Stimulated activated CD8-positive, alpha-beta memory T cell treated with anti-CD3 and anti-CD28 coated beads, Interleukin-15, amount 100 ng/mL, for 48 hours (primary cell): ENCODE data around the gene AAK1.
"Not testable (repeated sequence)": the region's sequence is repeated elsewhere in the genome, so short reads cannot be mapped to it uniquely, and the experiment has no call there.

Source experiments
- DNase-seq, 2 donors: peaks; one replicate each; pipeline ENCODE4 v3.0.0-alpha.2; 2020; ENCODE audit warnings: low read depth in 2 of 2

Gene AAK1

GRCh38 chr2:69572641-69573040 lies 70.9 kb downstream of the AAK1 start:
- DNase-seq = no peak

- no peak for DNase-seq
These were observed 72.3 kb downstream of the AAK1 start for GRCh38 chr2:69571189-69571588.

GRCh38 chr2:69570474-69570873 lies 73.1 kb downstream of the AAK1 start:
- no peak for DNase-seq

GRCh38 chr2:69567909-69568300 lies 75.6 kb downstream of the AAK1 start:
- no peak for DNase-seq

GRCh38 chr2:69567157-69567908 lies 76.2 kb downstream of the AAK1 start:
- DNase-seq = no peak

- DNase-seq = no peak
These were observed 76.9 kb downstream of the AAK1 start for GRCh38 chr2:69566669-69567068.

GRCh38 chr2:69565431-69565839 lies 78.1 kb downstream of the AAK1 start:
- peak; percentile 36 to 54 for DNase-seq

- DNase-seq = no peak
These were observed 78.9 kb downstream of the AAK1 start for GRCh38 chr2:69564604-69565003.

- DNase-seq = no peak
These were observed 80.5 kb downstream of the AAK1 start for GRCh38 chr2:69563021-69563420.

GRCh38 chr2:69561101-69561500 lies 82.4 kb downstream of the AAK1 start:
- no peak for DNase-seq

GRCh38 chr2:69560147-69560482 lies 83.4 kb downstream of the AAK1 start:
- no peak for DNase-seq

- DNase-seq = no peak
These were observed 83.9 kb downstream of the AAK1 start for GRCh38 chr2:69559442-69560146.

- DNase-seq = no peak
These were observed 87.5 kb downstream of the AAK1 start for GRCh38 chr2:69556008-69556407.

- no peak for DNase-seq
These were observed 88.6 kb downstream of the AAK1 start for GRCh38 chr2:69554981-69555380.

GRCh38 chr2:69554568-69554967 lies 89.0 kb downstream of the AAK1 start:
- no peak for DNase-seq

GRCh38 chr2:69553991-69554390 lies 89.5 kb downstream of the AAK1 start:
- no peak for DNase-seq

GRCh38 chr2:69550511-69550910 lies 93.0 kb downstream of the AAK1 start:
- not testable (repeated sequence) for DNase-seq

GRCh38 chr2:69549421-69549820 lies 94.1 kb downstream of the AAK1 start:
- no peak for DNase-seq

- DNase-seq = no peak
These were observed 95.4 kb downstream of the AAK1 start for GRCh38 chr2:69547984-69548715.

GRCh38 chr2:69546646-69547045 lies 96.9 kb downstream of the AAK1 start:
- no peak for DNase-seq

- no peak for DNase-seq
These were observed 98.0 kb downstream of the AAK1 start for GRCh38 chr2:69545477-69545932.

GRCh38 chr2:69544951-69545350 lies 98.6 kb downstream of the AAK1 start:
- no peak for DNase-seq

GRCh38 chr2:69539549-69539908 lies 104.0 kb downstream of the AAK1 start:
- DNase-seq = no peak
